GM08714 (cell line): Measurements from ENCODE around the gene TPP1.
A peak's percentile ranks its signal among the peaks of the same experiment; 100 is the strongest.

Source experiments
- H3K4me3 ChIP-seq: fragments of 200-500 bp; sonication (Bioruptor generic); 2 replicates; pipeline ENCODE4 v1.5.1; 2014; ENCODE audit warnings: mild to moderate bottlenecking, low read length, inconsistent platforms
- ZNF274 ChIP-seq: IDR thresholded peaks from 2 replicates; pipeline ENCODE4 v1.6.1; 2012; ENCODE audit warnings: mild to moderate bottlenecking, low read depth, low read length

TPP1 gene

GRCh38 chr11:6627762-6628241 lies 8.6 kb upstream of the TPP1 start:
- no peak overlapping the region for H3K4me3 ChIP-seq
- TF ChIP-seq ZNF274 = no peak

- TF ChIP-seq ZNF274 = no peak
- H3K4me3 ChIP-seq = no peak overlapping the region
Observed at GRCh38 chr11:6626971-6627761, 7.9 kb upstream of the TPP1 start.

- no peak overlapping the region for H3K4me3 ChIP-seq
- no peak for TF ChIP-seq ZNF274
Observed at GRCh38 chr11:6625832-6626420, 6.7 kb upstream of the TPP1 start.

- no peak overlapping the region for H3K4me3 ChIP-seq
- no peak for TF ChIP-seq ZNF274
Observed at GRCh38 chr11:6625156-6625831, 6.1 kb upstream of the TPP1 start.

GRCh38 chr11:6623391-6624363 lies 4.5 kb upstream of the TPP1 start:
- no peak overlapping the region for H3K4me3 ChIP-seq
- TF ChIP-seq ZNF274 = no peak

GRCh38 chr11:6622261-6623171 lies 3.3 kb upstream of the TPP1 start:
- no peak for TF ChIP-seq ZNF274
- H3K4me3 ChIP-seq = no peak overlapping the region

GRCh38 chr11:6621711-6622211 lies 2.5 kb upstream of the TPP1 start:
- no peak for TF ChIP-seq ZNF274
- H3K4me3 ChIP-seq = no peak overlapping the region

GRCh38 chr11:6620636-6621035 lies 1.4 kb upstream of the TPP1 start:
- no peak overlapping the region for H3K4me3 ChIP-seq
- no peak for TF ChIP-seq ZNF274

- peak overlapping the region; percentile 69 for H3K4me3 ChIP-seq
- TF ChIP-seq ZNF274 = no peak
Observed at GRCh38 chr11:6618117-6619003, 862 bp downstream of the TPP1 start.

- TF ChIP-seq ZNF274 = no peak
- no peak overlapping the region for H3K4me3 ChIP-seq
Observed at GRCh38 chr11:6617315-6617781, 1.9 kb downstream of the TPP1 start.

GRCh38 chr11:6616596-6617250 lies 2.5 kb downstream of the TPP1 start:
- no peak overlapping the region for H3K4me3 ChIP-seq
- TF ChIP-seq ZNF274 = no peak
